GM21515 (cell line): ENCODE measurements around the gene TNFSF13B.
"Not testable (repeated sequence)": the region's sequence is repeated elsewhere in the genome, so short reads cannot be mapped to it uniquely, and the experiment has no call there.

Experiments used
- ATAC-seq: cut with Tn5 transposase; IDR thresholded peaks from one replicate; pipeline ENCODE4 v1.9.1; 2021; ENCODE audit not compliant: unreplicated experiment

Gene TNFSF13B

DNA sequence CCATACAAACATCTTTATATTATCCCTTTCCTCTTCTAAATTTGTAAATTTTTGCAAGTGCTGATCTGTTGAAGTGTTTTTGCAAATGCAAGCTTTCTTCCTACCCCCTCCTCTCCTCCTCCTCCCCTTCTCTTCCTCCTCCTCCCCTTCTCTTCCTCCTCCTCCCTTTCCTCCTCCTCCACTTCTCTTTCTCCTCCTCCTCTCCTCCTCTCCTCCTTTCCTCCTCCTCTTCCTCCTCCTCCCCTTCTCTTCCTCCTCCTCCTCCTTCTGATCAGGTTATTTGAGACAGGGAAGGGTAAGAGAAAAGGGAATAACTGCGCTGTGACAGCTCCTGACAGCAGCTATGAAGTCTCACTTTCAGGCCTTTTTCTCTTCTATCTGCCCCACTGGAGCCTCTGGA, 8.9 kb downstream of the TNFSF13B start:
- no peak for ATAC-seq

DNA sequence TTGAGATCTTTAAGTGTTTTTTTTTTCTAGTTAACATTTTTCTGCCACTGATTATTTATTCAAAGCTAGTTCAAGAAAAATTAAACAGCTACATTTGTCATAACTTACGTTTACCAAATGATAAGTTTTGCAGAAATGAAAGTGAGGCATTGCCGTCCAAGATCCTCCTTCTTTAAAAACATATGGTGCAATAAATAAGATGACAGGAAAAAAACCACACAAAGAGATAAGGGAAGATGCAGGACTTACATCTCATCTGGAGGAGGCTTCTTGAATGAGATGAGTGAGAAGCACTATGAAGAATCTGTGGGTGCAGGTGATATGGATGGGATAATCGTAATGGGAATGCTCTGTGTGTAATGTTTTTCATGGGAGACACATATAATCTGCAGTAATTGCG, 12.4 kb downstream of the TNFSF13B start:
- ATAC-seq, result no peak

DNA sequence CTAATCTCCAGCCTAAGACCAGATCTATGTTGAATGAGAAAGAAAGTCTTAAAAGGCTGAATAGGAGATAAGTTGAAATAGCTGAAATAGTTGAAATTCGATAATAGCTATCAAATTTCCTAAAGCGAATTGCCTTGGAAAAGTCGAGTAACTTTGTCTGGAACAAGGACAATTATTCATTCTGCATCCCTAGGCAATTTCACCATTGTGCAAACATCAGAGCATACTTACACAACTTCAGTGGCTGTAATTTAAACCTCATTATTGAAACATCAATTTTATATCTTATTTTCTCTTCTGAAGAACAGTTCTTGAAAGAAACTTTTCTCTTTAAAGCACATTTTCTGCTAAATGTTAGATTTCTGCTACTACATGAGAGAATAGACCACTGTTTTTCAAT, 13.6 kb downstream of the TNFSF13B start:
- ATAC-seq, result no peak

DNA sequence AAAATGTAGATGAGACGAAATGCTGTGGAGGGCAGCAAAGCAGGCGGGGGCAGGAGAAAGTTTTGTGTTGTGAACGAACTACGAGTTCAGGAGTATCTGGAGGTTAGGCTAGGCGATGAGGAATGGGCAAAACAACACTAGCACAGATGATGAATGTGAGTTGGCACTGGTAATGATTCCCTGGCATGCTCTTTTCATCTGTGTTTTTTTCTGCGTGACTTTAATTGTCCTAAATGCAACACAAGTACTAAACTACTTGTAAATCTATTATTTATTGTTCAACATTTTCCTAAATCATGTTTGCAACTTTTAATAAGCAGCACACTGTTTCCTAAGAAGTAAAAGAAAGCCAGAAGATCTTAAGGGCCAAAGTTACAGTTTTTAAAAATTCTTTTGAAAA, 19.2 kb downstream of the TNFSF13B start:
- ATAC-seq, result no peak

DNA sequence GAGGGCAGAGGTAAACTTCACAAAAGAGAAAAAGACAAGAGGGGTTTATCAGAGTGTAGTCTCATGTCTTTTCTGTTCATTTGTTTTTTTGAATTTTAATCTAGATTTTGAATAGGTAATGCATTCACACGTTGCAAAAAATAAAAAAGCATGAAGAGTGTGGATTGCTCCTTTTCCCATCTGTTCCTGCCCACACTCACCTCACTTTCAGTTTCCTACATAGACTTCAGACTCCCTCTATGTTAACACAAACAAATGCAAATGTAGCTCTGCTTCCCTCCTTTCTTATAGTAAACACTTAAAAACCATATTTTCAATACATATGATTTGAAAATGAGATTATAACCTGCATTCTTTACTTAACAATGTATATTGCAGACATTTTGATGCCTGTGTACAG, 20.3 kb downstream of the TNFSF13B start:
- no peak for ATAC-seq

DNA sequence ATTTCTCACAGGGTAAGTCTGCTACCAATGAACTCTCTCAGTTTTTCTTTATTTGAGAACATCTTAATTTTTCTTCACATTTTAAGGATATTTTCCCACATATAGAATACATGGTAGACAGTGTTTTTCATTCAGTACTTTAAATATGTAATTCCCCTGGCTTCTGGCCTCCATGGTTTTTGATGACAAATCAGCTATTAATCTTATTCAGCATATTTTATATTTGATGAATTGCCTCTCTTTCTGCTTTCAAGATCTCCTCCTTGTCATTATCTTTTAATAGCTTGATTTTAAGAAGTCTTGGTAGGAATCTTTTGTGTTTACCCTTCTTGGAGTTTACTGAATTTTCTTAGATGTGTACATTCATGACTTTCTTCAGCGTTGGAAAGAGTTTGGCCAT, 27.6 kb downstream of the TNFSF13B start:
- ATAC-seq, result no peak

DNA sequence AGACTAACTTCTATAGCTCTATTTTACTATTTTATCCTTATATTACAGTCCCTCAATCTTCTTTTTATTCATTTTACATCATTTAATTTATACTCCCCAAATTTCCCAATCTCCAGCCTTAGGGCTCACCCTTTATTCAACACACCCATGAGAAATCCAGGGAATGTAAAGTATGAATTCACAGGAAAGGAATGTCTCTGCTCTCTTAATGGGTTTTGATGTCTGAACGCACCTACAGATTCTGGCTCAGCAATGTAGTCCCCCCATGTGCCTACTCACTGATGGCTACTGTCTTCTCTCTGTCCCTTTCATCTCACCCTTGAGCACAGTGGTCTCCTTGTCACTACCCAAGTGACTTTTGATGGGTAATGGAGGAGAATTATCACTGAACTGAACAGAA, 32.8 kb downstream of the TNFSF13B start:
- no peak for ATAC-seq

DNA sequence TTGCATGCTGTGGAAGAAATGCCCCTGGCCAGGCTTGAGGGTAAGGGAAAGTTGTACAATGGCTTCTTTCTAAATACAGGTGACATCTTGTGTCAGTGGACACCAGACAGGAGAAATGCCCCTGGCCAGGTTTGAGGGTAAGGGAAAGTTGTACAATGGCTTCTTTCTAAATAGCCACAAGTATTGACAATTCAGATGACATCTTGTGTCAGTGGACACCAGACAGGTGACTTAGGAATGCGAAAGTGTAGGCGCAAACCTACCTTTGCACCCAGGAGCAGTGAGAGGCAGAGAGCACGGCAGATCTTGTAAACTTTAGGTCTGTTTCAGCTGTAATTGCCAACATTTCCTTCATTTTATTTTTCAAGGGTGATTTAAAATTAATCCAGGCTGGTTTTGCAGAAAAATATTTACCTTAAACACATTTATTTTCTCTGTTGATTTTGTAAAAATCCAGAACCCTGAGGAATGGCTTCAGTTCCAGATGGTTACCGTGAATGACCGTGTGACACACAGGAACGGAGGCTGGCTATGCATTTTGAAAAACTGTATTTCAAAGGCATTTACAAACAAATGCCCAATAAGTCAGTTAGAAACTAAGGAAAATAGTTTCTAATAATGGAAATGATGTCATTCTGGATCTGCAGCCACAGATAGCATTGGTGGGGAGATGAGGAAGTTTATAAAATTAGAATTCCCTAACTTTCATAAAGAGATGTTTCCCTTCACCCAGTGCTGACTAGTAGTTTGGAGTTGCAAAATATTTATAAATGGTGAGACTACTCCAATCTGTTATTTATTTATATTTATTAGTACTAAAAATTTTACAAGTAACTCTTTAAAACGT, 34.9 kb downstream of the TNFSF13B start:
- no peak for ATAC-seq

DNA sequence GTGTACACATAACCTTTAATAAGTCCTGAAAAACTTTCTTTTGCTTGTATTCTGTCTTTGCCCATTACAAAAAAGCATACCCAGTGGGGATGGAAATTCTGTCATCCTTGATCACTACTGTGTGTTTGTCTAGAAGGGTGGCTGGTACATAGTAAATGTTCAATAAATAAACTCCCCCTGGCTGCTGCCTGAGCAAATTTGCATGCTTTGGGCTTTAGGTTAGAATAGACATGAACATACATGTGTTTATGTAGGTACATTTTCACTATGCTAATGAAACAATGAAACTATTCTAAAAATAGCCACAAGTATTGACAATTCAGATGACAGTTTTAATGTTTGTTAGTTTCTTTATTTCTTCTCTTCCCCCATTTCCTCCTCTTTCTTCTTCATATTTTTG, 36.1 kb downstream of the TNFSF13B start:
- ATAC-seq, result no peak

DNA sequence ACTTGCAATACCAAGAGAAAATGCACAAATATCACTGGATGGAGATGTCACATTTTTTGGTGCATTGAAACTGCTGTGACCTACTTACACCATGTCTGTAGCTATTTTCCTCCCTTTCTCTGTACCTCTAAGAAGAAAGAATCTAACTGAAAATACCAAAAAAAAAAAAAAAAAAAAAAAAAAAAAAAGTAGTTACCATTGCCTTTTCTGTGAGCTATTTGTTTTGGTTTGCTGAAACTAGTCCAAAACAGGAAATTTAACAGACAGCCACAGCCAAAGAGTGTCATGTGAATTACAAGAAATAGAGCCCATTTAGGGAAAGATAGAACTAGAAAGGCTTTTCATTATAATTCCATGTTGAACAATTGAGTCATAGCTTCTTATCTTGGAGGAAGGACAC, 37.3 kb downstream of the TNFSF13B start:
- no peak for ATAC-seq

DNA sequence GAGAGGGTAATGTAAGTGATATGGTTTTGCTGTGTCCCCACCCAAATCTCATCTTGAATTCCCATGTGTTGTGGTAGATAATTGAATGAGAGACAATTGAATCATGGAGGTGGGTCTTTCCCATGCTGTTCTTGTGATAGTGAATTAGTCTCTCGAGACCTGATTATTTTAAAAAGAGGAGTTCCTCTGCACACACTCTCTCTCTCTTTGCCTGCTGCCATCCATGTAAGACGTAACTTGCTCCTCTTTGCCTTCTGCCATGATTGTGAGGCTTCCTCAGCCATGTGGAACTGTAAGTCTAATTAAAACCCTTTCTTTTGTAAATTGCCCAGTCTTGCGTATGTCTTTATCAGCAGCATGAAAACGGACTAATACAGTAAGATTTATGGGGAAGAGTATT, 42.1 kb downstream of the TNFSF13B start:
- not testable (repeated sequence) for ATAC-seq

DNA sequence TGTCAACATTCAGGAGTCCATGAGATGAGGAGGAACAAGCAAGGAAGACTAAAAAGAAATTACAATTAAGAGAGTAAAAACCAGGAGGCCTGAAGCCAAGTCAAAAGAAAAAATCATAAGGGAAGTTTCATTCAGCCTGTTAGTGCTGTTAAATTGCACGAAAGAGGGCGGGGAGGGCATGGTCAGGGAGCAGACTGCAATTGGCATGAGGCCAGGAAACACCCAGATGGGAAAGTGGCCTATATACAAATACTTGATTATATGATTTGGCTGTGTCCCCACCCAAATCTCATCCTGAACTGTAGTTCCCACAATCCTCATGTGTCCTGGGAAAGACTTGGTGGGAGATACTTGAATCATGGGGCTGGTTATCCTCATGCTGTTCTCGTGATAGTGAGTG, 43.9 kb downstream of the TNFSF13B start:
- no peak for ATAC-seq

DNA sequence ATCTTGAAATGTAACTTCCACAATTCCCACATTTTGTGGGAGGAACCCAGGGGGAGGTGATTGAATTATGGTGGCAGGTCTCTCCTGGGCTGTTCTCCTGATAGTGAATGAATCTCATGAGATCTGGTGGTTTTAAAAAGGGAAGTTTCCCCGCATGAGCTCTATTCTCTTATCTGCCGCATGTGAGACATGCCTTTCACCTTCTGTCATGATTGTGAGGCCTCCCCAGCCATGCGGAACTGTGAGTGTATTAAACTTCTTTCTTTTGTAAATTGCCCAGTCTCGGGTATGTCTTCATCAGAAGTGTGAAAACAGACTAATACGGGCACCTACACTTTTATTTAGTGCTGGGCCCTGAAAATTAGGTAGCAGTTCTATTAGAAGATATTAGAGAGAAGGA, 45.8 kb downstream of the TNFSF13B start:
- no peak for ATAC-seq

DNA sequence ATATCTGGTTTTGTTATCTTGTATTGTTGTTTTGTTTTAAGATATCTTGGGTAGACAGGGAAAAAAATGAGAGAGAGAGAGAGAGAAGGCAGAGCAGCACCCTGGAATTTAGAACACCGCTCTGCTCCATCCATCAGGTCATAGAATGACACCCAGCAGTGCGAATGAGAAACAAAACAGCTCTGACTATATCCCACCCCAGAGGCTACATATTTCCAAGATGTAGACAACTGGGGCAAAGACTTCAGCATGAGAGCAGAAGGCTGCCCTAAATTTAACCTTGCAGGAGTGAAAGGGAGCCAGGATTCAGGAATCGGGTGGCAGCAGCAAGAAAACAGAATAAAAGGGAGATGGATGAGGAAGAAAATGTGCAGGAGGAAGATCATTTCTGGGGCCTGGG, 46.5 kb downstream of the TNFSF13B start:
- ATAC-seq, result no peak

DNA sequence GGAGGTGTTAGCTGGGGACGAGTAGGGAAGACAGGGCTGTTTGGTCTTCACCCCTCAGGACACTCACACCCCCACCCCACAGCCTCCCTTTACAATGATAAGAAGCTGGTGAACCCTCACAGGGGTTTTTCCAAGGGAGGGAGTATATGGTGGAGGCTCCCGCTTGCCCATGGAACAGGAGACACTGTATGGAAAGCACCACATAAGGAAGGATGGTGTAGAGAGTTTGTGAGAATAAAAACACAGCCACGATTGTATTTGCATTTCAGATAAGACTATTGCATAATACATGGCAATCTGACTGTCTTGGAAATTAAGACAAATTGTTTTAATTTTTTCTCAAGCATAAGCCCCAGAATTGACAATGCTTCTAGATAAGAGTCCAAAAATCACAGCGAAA, 46.9 kb downstream of the TNFSF13B start:
- ATAC-seq, result no peak

DNA sequence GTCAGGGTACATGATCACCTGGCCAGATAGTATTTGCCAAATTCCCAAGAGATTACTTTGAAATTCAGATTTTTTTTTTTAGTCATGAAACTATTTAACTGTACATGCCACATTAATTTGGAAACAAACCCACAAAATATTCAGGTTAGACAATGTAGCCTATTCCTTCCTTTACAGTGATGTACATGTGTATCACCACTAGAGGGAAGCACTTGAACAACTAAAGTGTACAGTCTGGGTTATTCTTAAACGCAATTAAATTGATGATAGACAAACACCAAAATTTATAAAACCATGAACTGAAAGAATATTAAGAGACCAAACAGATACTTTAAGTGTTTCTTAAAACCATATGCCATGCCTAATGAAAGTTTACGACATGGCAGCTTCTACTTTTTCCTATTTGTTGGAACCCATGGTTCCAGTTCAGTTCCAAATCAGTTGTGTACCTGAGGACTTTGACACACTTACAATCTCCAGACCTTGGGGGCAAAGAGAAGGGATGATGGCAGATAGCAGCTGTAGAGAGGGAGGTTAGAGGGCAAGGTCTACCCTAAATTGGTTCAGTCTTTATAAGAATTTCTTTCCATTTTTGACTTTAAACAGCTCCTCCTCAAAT, 52.8 kb downstream of the TNFSF13B start:
- peak; percentile 78 for ATAC-seq

DNA sequence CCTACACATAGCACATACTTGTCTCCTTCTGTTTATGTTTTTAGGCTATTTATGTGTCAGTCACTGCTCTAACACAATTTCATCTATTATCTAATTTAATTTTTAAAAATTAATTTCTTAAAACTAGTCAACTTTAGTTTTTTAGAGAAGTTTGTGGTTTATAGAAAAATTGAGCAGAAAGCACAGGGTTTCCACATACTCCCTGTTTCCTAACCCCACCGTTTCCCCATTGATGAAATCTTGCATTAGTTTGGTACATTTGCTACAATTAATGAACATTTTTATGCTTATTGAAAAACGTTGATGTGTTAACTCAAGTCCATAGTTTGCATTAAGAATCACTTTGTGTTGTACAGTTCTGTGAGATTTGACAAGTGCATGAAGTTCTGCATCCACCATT, 53.5 kb downstream of the TNFSF13B start:
- ATAC-seq, result no peak

DNA sequence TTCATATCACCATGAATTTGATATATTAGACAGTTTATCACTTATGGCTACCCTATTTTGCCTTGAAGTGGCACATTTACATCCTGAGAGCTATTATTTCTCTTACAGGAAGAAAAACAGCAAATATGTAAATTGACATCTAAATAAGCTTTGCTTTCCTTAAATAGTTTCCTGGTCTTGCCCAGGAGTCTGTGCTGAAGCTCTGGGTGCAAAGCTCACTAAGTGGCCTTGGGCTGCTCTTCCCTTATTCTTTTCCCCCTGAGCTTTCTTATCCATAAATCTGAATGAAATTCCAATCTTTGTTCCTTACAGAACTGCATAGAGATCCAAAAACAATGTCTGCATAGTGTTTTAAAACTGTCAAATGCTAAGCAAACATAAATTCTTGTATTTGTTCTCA, 56.3 kb downstream of the TNFSF13B start:
- no peak for ATAC-seq

DNA sequence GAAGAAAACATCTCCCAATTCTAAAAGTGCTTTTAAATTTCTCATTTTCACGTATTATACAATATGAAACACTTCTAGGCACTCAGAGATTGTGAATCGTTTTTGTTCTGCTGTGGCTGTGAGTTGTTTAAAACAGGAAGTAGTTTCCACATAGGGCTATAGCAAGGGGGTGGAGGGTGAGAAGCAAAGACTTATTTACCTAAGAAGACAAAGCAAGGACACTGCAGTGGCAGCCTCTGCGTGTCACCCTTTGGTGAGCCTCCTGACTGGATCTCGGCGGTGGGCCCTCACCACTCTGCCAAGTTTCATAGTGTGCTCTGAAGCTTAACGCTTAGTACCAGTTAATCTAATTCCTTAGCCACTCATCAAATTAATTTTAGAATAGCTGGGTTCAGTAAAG, 56.8 kb downstream of the TNFSF13B start:
- ATAC-seq, result peak; percentile 93

DNA sequence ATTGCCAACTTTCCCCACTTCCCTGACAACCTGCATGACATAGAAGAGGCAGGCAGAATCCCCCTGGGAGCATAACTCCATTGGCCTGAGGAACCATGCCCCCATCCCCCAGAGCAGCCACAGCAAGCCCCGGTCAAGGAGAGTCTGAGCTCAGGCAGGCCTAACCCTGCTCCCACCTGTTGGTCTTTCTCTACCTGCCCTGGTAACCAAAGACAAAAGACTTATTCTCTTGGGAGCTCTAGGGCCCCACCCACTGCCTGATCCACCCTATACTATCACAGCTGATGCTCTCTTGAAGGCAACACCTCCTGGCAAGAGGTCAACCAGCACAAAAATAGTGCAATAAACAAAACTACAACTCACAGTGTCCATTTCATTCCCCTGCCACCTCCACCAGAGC, 59.3 kb downstream of the TNFSF13B start:
- no peak for ATAC-seq

DNA sequence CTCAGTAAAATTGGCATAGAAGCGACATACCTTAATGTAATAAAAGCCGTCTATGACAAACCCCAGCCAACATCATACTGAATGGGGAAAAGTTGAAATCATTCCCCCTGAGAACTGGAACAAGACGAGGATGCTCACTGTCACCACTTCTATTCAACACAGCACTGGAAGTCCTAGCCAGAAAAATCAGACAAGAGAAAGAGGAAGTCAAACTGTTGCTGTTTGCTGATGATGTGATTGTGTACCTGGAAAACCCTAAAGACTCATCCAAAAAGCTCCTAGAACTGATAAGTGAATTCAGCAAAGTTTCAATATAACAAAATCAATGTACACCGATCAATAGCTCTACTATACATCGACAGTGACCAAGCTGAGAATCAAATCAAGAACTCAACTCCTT, 63.3 kb downstream of the TNFSF13B start:
- ATAC-seq, result no peak

DNA sequence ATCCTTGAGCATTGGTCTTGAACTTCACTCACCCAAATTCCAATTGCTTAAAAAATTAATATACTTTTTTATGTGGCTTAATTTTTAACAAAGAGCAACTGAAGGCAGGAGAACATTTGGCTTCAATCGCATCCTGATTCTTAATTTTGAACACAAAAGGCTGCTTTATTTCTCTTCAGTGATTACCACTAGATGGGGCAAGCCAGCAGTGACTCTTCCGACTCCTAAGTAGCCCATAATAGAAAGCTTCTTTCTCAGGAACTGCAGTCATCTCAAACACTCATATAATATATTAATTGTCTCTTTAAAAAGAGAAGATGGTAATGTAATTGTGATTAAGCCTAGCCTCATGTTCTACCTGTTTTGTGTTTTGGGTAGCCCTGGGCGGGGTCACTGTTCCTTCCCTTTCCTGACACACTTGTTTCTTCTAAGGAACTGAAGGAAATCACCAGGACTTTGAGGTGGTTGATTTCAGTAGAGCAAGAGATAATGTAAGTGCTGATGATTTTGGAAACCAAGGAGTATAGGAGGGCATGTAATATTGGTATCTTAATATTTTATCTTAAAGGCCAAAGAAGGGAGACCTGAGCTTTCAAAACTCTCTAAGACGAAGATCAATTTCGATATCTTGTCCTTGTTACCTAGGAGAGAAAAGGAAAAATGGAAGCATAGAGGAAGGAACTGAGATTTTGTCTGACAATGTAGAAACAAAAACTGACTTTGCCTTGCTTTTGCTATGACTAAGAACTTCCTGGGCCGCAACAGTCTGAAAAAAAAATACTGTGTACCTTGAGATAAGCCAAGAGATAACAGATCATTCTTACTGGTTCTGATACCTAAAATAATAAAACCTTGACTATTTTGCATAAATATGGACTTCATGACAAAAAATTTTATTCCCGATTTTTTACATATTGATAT, 73.1 kb downstream of the TNFSF13B start:
- peak; percentile 57 for ATAC-seq
